PFSK-1 (cell line): ENCODE results near the gene OSER1.

ENCODE experiments used
- POLR2AphosphoS5 ChIP-seq: IDR thresholded peaks from 2 replicates; pipeline ENCODE4 v1.6.1; 2012; ENCODE audit warnings: low read depth, mild to moderate bottlenecking, control low read depth, low read length, moderate library complexity
- TAF1 ChIP-seq: IDR thresholded peaks from 2 replicates; pipeline ENCODE4 v1.6.1; 2012; ENCODE audit warnings: low read length, control low read depth, borderline replicate concordance; ENCODE audit not compliant: insufficient read depth
- TF ChIP-seq, protein P1 (sequence below), 2 experiments: IDR thresholded peaks; 2 replicates each; pipeline versions ENCODE4 v1.6.1 to v1.8.0; 2011 to 2012; ENCODE audit warnings: low read depth in 2 of 2, low read length in 2 of 2, control low read depth in 1 of 2, inconsistent platforms in 1 of 2, mild to moderate bottlenecking in 1 of 2, moderate library complexity in 1 of 2; ENCODE audit not compliant: insufficient read depth in 1 of 2

GRCh38 chr20:44198872-44199271 is 11.7 kb downstream of the OSER1 start:
- TF ChIP-seq TAF1 = no peak
- TF ChIP-seq, protein P1, sequence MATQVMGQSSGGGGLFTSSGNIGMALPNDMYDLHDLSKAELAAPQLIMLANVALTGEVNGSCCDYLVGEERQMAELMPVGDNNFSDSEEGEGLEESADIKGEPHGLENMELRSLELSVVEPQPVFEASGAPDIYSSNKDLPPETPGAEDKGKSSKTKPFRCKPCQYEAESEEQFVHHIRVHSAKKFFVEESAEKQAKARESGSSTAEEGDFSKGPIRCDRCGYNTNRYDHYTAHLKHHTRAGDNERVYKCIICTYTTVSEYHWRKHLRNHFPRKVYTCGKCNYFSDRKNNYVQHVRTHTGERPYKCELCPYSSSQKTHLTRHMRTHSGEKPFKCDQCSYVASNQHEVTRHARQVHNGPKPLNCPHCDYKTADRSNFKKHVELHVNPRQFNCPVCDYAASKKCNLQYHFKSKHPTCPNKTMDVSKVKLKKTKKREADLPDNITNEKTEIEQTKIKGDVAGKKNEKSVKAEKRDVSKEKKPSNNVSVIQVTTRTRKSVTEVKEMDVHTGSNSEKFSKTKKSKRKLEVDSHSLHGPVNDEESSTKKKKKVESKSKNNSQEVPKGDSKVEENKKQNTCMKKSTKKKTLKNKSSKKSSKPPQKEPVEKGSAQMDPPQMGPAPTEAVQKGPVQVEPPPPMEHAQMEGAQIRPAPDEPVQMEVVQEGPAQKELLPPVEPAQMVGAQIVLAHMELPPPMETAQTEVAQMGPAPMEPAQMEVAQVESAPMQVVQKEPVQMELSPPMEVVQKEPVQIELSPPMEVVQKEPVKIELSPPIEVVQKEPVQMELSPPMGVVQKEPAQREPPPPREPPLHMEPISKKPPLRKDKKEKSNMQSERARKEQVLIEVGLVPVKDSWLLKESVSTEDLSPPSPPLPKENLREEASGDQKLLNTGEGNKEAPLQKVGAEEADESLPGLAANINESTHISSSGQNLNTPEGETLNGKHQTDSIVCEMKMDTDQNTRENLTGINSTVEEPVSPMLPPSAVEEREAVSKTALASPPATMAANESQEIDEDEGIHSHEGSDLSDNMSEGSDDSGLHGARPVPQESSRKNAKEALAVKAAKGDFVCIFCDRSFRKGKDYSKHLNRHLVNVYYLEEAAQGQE (IDR thresholded peaks at IDR 0.05; ENCODE audit: insufficient read depth in 1 of 2, low read depth in 2 of 2, low read length in 2 of 2) = no peak
- TF ChIP-seq POLR2AphosphoS5 = no peak
